Right lobe of liver (tissue), 6 donors: Measurements from ENCODE around the gene RBFOX2. TPM values are rescaled to one million over a fixed set of nuclear protein-coding genes. Genes with fewer than 3 reads are reported as not detected.
A peak's percentile ranks its signal among the peaks of the same experiment; 100 is the strongest.

Experiments used
- ATAC-seq, 4 donors: fragments of 200-7000 bp; cut with Tn5 transposase; one replicate each; pipeline ENCODE4 v1.9.1; 2020; ENCODE audit warnings: mild to moderate bottlenecking in 4 of 4, moderate library complexity in 4 of 4
- DNase-seq, 3 donors: peaks; one replicate each; pipeline ENCODE4 v3.0.0-alpha.2; 2020
- H3K27ac ChIP-seq, 3 donors: fragments of 200-600 bp; one replicate each; pipeline ENCODE4 v1.8.0; 2022
- H3K27me3 ChIP-seq, 2 donors: fragments of 200-600 bp; one replicate each; pipeline ENCODE4 v1.8.0; 2022
- H3K36me3 ChIP-seq, 4 donors: fragments of 200-600 bp; sonication (generic) in 1 of 4; one replicate each; pipeline versions ENCODE4 v1.5.1 to v1.8.0; 2017 to 2022; ENCODE audit warnings: control low read depth in 1 of 4
- H3K4me1 ChIP-seq, 4 donors: fragments of 200-600 bp; sonication (generic) in 1 of 4; one replicate each; pipeline versions ENCODE4 v1.5.1 to v1.8.0; 2017 to 2022; ENCODE audit warnings: control low read depth in 1 of 4
- H3K4me3 ChIP-seq, 3 donors: fragments of 200-600 bp; one replicate each; pipeline ENCODE4 v1.8.0; 2022
- H3K9me3 ChIP-seq, 4 donors: fragments of 200-600 bp; sonication (generic) in 1 of 4; one replicate each; pipeline versions ENCODE4 v1.5.1 to v1.8.0; 2017 to 2022; ENCODE audit warnings: control low read depth in 1 of 4
- CTCF ChIP-seq, 4 donors: fragments of 200-600 bp in 3 of 4; fragments of 450-650 bp in 1 of 4; IDR thresholded peaks; one replicate each; pipeline versions ENCODE4 v1.5.1 to v1.8.0; 2016 to 2022; ENCODE audit warnings: antibody characterized with exemption in 4 of 4, mild to moderate bottlenecking in 2 of 4
- POLR2A ChIP-seq: fragments of 450-650 bp; IDR thresholded peaks from one replicate; pipeline ENCODE4 v1.6.1; 2017; ENCODE audit warnings: antibody characterized with exemption, mild to moderate bottlenecking
- WGBS: methylation state at CpG from one replicate; pipeline ENCODE4 v1.1.6; 2018; ENCODE audit warnings: low coverage, low lambda C conversion rate; ENCODE audit not compliant: insufficient coverage; ENCODE audit errors: missing lambda C conversion rate; 5-methylcytosine and 5-hydroxymethylcytosine counted together
- intact Hi-C, 2 donors: fragments of 100-400 bp; cut with DNase I; formaldehyde crosslinking; loops; one replicate each; pipeline versions ENCODE4 v1.11.2 to v1.14.1; 2022
- total RNA-seq, 6 experiments: library from RNA; depleted of rRNA in 2 of 6; stranded (reverse); fragments of >200 nt in 2 of 6; fragmentation: NEBNext Ultra II Directional in 3 of 6; extraction: Animal tissue kit (Norgen Biotek cat#: 25700) in 3 of 6; gene quantifications; one replicate each; pipeline versions ENCODE4 v1.1.0 to v1.2.4, GENCODE V29; 2016 to 2023
- donor health status: DM: no; HTN: yes; CAD: no.
- donor health status: DM: no; HTN: no; CAD: no.
- donor health status: DM: no; HTN: no; CAD: no.
- donor health status: DM: no; HTN: yes; CAD: no.
- donor health status: DM: no; HTN: yes; CAD: no.

RBFOX2 gene
- total RNA-seq, 6 experiments from 2014 or later = 23.9 to 36.5 (median 29.5) TPM

- intact Hi-C loops = no loop called here
These were observed 73.1 kb downstream of the RBFOX2 start for GRCh38 chr22:35955546-35955945.

GRCh38 chr22:35952576-35952975 is 76.0 kb downstream of the RBFOX2 start:
- Histone ChIP-seq H3K27me3 (no peaks in the 10 kb centered on the region), H3K4me1 (peaks cover 0 to 16% (median 0%) of the 10 kb centered on the region in 4 donors), H3K27ac (no peak overlapping the region), H3K36me3 (no peaks in the 10 kb centered on the region), H3K9me3 (no peaks in the 10 kb centered on the region), H3K4me3 (no peak overlapping the region)
- intact Hi-C loops = no loop called here
- TF ChIP-seq POLR2A = no peak
- no peak for TF ChIP-seq CTCF (IDR thresholded peaks at IDR 0.05)
- ATAC-seq (no peak), DNase-seq (no peak)

More at GRCh38 chr22:35955546-35955945, 73.1 kb downstream of the RBFOX2 start:
- no peak for ATAC-seq
- Histone ChIP-seq H3K4me3 (no peak overlapping the region), H3K4me1 (peaks cover 0 to 5% (median 2%) of the 10 kb centered on the region in 4 donors), H3K27me3 (no peaks in the 10 kb centered on the region), H3K27ac (no peak overlapping the region), H3K9me3 (no peaks in the 10 kb centered on the region), H3K36me3 (no peaks in the 10 kb centered on the region)
- TF ChIP-seq POLR2A = no peak
- no peak for TF ChIP-seq CTCF (IDR thresholded peaks at IDR 0.05)
- no peak for DNase-seq
- 83% methylated on average over 2 of the region's 7 CpGs for WGBS

- peak in 3 of 4 donors; percentile 20 to 36 (median 26) for ATAC-seq
- WGBS = 83% methylated on average over 2 of the region's 2 CpGs
- no peaks in the 10 kb centered on the region for H3K9me3 ChIP-seq
- H3K4me3 ChIP-seq = no peak overlapping the region
- TF ChIP-seq CTCF (IDR thresholded peaks at IDR 0.05) (no peak), POLR2A (no peak)
- intact Hi-C loops = no loop called here
- H3K4me1 ChIP-seq = peaks cover 0 to 23% (median 0%) of the 10 kb centered on the region in 4 donors
- no peak for DNase-seq
- H3K27me3 ChIP-seq = no peaks in the 10 kb centered on the region
- no peak overlapping the region for H3K27ac ChIP-seq
- no peaks in the 10 kb centered on the region for H3K36me3 ChIP-seq
These were observed 78.4 kb downstream of the RBFOX2 start for GRCh38 chr22:35950262-35950661.

GRCh38 chr22:35949243-35949642 is 79.4 kb downstream of the RBFOX2 start:
- ATAC-seq (peak; percentile 60 to 84 (median 69)), DNase-seq (no peak)
- Histone ChIP-seq H3K36me3 (no peaks in the 10 kb centered on the region), H3K4me3 (no peak overlapping the region), H3K9me3 (no peaks in the 10 kb centered on the region), H3K27ac (no peak overlapping the region), H3K4me1 (peaks cover 0 to 26% (median 0%) of the 10 kb centered on the region in 4 donors), H3K27me3 (no peaks in the 10 kb centered on the region)
- TF ChIP-seq CTCF (IDR thresholded peaks at IDR 0.05) (no peak), POLR2A (no peak)
- intact Hi-C loops = no loop called here
- WGBS = 44% methylated on average over 3 of the region's 3 CpGs
